GM23338 (cell line): ENCODE measurements around the gene IGBP1. TPM values are rescaled to one million over a fixed set of nuclear protein-coding genes. Genes with fewer than 3 reads are reported as not detected.

Experiments used
- ATAC-seq: fragments of 200-7000 bp; cut with Tn5 transposase; 3 replicates; pipeline ENCODE4 v1.9.1; 2020
- DNase-seq: peaks from one replicate; pipeline ENCODE4 v3.0.0-alpha.2; 2015; ENCODE audit warnings: low spot score
- H2AFZ ChIP-seq: fragments of 200-600 bp; sonication (generic); 2 replicates; pipeline ENCODE4 v1.8.0; 2016; ENCODE audit warnings: antibody characterized with exemption, mild to moderate bottlenecking, moderate library complexity
- H3F3A ChIP-seq: fragments of 200-600 bp; sonication (generic); replicated peaks from 2 replicates; pipeline ENCODE4 v1.8.0; 2017; ENCODE audit warnings: antibody characterized with exemption, mixed run types, low read depth
- H3K27ac ChIP-seq: fragments of 200-600 bp; sonication (generic); 2 replicates; pipeline ENCODE4 v1.6.1; 2016; ENCODE audit warnings: low read depth
- H3K27me3 ChIP-seq: fragments of 200-600 bp; sonication (generic); 2 replicates; pipeline ENCODE4 v1.8.0; 2016; ENCODE audit warnings: mild to moderate bottlenecking, mixed run types, moderate library complexity; ENCODE audit not compliant: insufficient read depth
- H3K36me3 ChIP-seq: fragments of 200-600 bp; sonication (generic); 2 replicates; pipeline ENCODE4 v1.8.0; 2016; ENCODE audit warnings: mild to moderate bottlenecking; ENCODE audit not compliant: insufficient read depth
- H3K4me1 ChIP-seq: fragments of 200-600 bp; sonication (generic); 2 replicates; pipeline ENCODE4 v1.8.0; 2016; ENCODE audit warnings: mild to moderate bottlenecking, moderate library complexity; ENCODE audit not compliant: insufficient read depth
- H3K4me2 ChIP-seq: fragments of 200-600 bp; sonication (generic); 2 replicates; pipeline ENCODE4 v1.7.1; 2017; ENCODE audit warnings: mixed run types
- H3K4me3 ChIP-seq: fragments of 200-600 bp; sonication (generic); 2 replicates; pipeline ENCODE4 v1.6.1; 2016; ENCODE audit warnings: mixed run types
- H3K79me2 ChIP-seq: fragments of 200-600 bp; sonication (generic); replicated peaks from 2 replicates; pipeline ENCODE4 v1.8.0; 2017; ENCODE audit warnings: mild to moderate bottlenecking; ENCODE audit not compliant: insufficient read depth
- H3K9me2 ChIP-seq: fragments of 200-600 bp; sonication (generic); 2 replicates; pipeline ENCODE4 v1.8.0; 2017; ENCODE audit not compliant: insufficient read depth
- H4K20me1 ChIP-seq: fragments of 200-600 bp; sonication (generic); replicated peaks from 2 replicates; pipeline ENCODE4 v1.8.0; 2017; ENCODE audit warnings: mild to moderate bottlenecking; ENCODE audit not compliant: insufficient read depth
- H3K27ac Mint-ChIP-seq: 2 replicates; pipeline ENCODE4 v1.8.0; 2020; ENCODE audit warnings: inconsistent platforms, mild to moderate bottlenecking, moderate library complexity, mixed read lengths
- H3K27me3 Mint-ChIP-seq: 3 replicates; pipeline ENCODE4 v1.8.0; 2022; ENCODE audit warnings: low read depth, mild to moderate bottlenecking, moderate library complexity, mixed read lengths, inconsistent platforms; ENCODE audit not compliant: insufficient read depth, poor library complexity
- H3K36me3 Mint-ChIP-seq: 3 replicates; pipeline ENCODE4 v1.8.0; 2021; ENCODE audit warnings: low read depth, mild to moderate bottlenecking, inconsistent platforms, moderate library complexity, mixed read lengths
- H3K4me1 Mint-ChIP-seq: 3 replicates; pipeline ENCODE4 v1.8.0; 2020; ENCODE audit warnings: mild to moderate bottlenecking, inconsistent platforms, mixed read lengths
- H3K4me3 Mint-ChIP-seq: 3 replicates; pipeline ENCODE4 v1.8.0; 2021; ENCODE audit warnings: moderate library complexity, mild to moderate bottlenecking, inconsistent platforms, mixed read lengths
- H3K9me3 Mint-ChIP-seq: 3 replicates; pipeline ENCODE4 v1.8.0; 2020; ENCODE audit warnings: moderate library complexity, mild to moderate bottlenecking, inconsistent platforms, mixed read lengths
- CREB1 ChIP-seq: fragments of 250-450 bp; sonication (Bioruptor Pico); IDR thresholded peaks from 2 replicates; pipeline ENCODE4 v1.5.0; 2020; ENCODE audit warnings: low read depth, mild to moderate bottlenecking, moderate library complexity
- CTCF ChIP-seq, 2 experiments: fragments of 200-600 bp in 1 of 2; sonication (generic) in 1 of 2; conservative IDR thresholded peaks; 2 replicates each; pipeline versions ENCODE4 v1.5.1 to v1.6.1; 2016 to 2017; ENCODE audit warnings: antibody characterized with exemption in 2 of 2, low read depth in 2 of 2, mild to moderate bottlenecking in 2 of 2, moderate library complexity in 1 of 2
- EZH2 ChIP-seq: fragments of 200-600 bp; sonication (generic); IDR thresholded peaks from one replicate; pipeline ENCODE4 v1.8.0; 2017; ENCODE audit warnings: antibody characterized with exemption, mild to moderate bottlenecking, low read depth; ENCODE audit not compliant: unreplicated experiment
- JUNB ChIP-seq: IDR thresholded peaks from one replicate; pipeline ENCODE4 v1.6.1; 2016; ENCODE audit warnings: antibody characterized with exemption; ENCODE audit not compliant: unreplicated experiment
- POLR2AphosphoS5 ChIP-seq: IDR thresholded peaks from 2 replicates; pipeline ENCODE4 v1.6.1; 2016; ENCODE audit warnings: antibody characterized with exemption, low read depth
- REST ChIP-seq: IDR thresholded peaks from one replicate; pipeline ENCODE4 v1.6.1; 2018; ENCODE audit warnings: antibody characterized with exemption; ENCODE audit not compliant: unreplicated experiment
- STAT1 ChIP-seq: IDR thresholded peaks from one replicate; pipeline ENCODE4 v1.6.1; 2016; ENCODE audit warnings: antibody characterized with exemption; ENCODE audit not compliant: unreplicated experiment
- ZNF331 ChIP-seq: fragments of 250-450 bp; sonication (Bioruptor Pico); IDR thresholded peaks from 2 replicates; pipeline ENCODE4 v1.5.0; 2020; ENCODE audit warnings: low read depth, mild to moderate bottlenecking, moderate library complexity
- ZNF462 ChIP-seq: fragments of 250-450 bp; sonication (Bioruptor Pico); IDR thresholded peaks from 2 replicates; pipeline ENCODE4 v1.5.0; 2020; ENCODE audit warnings: mild to moderate bottlenecking, moderate library complexity
- polyA plus RNA-seq: library from polyadenylated mRNA; unstranded; fragments of >200 nt; fragmentation: Nextera tagmentation; extraction: Ambion mirVana; gene quantifications from 2 replicates; pipeline ENCODE4 v1.2.1, GENCODE V29; 2016
- total RNA-seq: library from RNA; depleted of rRNA; stranded (reverse); fragments of >200 nt; shearing (Covaris generic); gene quantifications from 2 replicates; pipeline ENCODE4 v1.2.3, GENCODE V29; 2014

Gene IGBP1
- total and polyA plus RNA-seq, 2 experiments from 2014 or later: 36.8 to 38.5 TPM

- TF ChIP-seq STAT1 (no peak), ZNF462 (CRISPR knock-in tag) (no peak), REST (no peak), POLR2AphosphoS5 (no peak), JUNB (no peak), EZH2 (no peak), CTCF (conservative IDR thresholded peaks at IDR 0.05; ENCODE audit: low read depth in 2 of 2) (no peak), CREB1 (no peak), ZNF331 (no peak)
- no peaks in the 10 kb centered on the region for H3K4me1 Mint-ChIP-seq
- H3K36me3 ChIP-seq: no peaks in the 10 kb centered on the region
- no peaks in the 10 kb centered on the region for H3K9me2 ChIP-seq
- no peaks in the 10 kb centered on the region for H3K27me3 ChIP-seq
- no peaks in the 10 kb centered on the region for H3K4me1 ChIP-seq
- H2AFZ ChIP-seq: no peak overlapping the region
- H3K27ac Mint-ChIP-seq: no peak overlapping the region
- peaks cover 22% of the 10 kb centered on the region; the same call in 2 of the 3 replicates for H3K36me3 Mint-ChIP-seq
- no peak overlapping the region for H3K4me2 ChIP-seq
- no peak overlapping the region for H3K4me3 ChIP-seq
- ATAC-seq (no peak), DNase-seq (no peak)
- H3K27ac ChIP-seq: no peak overlapping the region
- H3K27me3 Mint-ChIP-seq: no peaks in the 10 kb centered on the region
- H3K79me2 ChIP-seq: peaks cover 4% of the 10 kb centered on the region; the same call in 1 of the 2 replicates
- H4K20me1 ChIP-seq: no peaks in the 10 kb centered on the region
- H3F3A ChIP-seq: no peaks in the 10 kb centered on the region
- no peak overlapping the region for H3K4me3 Mint-ChIP-seq
- no peaks in the 10 kb centered on the region for H3K9me3 Mint-ChIP-seq
Measured at GRCh38 chrX:70141373-70141772, 8.1 kb downstream of the IGBP1 start.
